Caco-2 (cell line): ENCODE measurements around the gene APOBEC3C. TPM values are rescaled to one million over a fixed set of nuclear protein-coding genes. Genes with fewer than 3 reads are reported as not detected.
A peak's percentile ranks its signal among the peaks of the same experiment; 100 is the strongest.

Source experiments
- BruUV-seq: library from RNA; stranded (reverse); fragments of 400-500 nt; replicated peaks from 2 replicates; lab custom pipeline; 2021; lab: Mats Ljungman, UMichigan
- CTCF ChIA-PET: fragments of 300-600 bp; sonication (Branson Sonifier 250); formaldehyde crosslinking; loops from one replicate; lab custom pipeline; 2022; ENCODE audit warnings: antibody characterized with exemption; lab: Charles Lee
- POLR2A ChIA-PET: fragments of 300-600 bp; sonication (Branson Sonifier 250); formaldehyde crosslinking; loops from one replicate; lab custom pipeline; 2022; ENCODE audit warnings: antibody characterized with exemption; lab: Charles Lee
- DNase-seq, 2 experiments: peaks; one replicate each; pipeline versions ENCODE4 v3.0.0 to v3.0.0-alpha.2; 2020 to 2022
- H3K27me3 ChIP-seq: replicated peaks from 2 replicates; pipeline ENCODE4 v1.6.0; 2011; ENCODE audit warnings: low read length; ENCODE audit not compliant: control insufficient read depth, insufficient read depth
- H3K36me3 ChIP-seq: 2 replicates; pipeline ENCODE4 v1.5.1; 2011; ENCODE audit warnings: low read length; ENCODE audit not compliant: control insufficient read depth, insufficient read depth
- H3K4me1 ChIP-seq: fragments of 250-450 bp; sonication (Bioruptor Pico); 2 replicates; pipeline ENCODE4 v1.5.1; 2020; ENCODE audit warnings: mild to moderate bottlenecking
- H3K4me3 ChIP-seq: 2 replicates; pipeline ENCODE4 v1.5.1; 2011; ENCODE audit warnings: low read depth, mild to moderate bottlenecking, control low read depth, low read length
- H3K9me3 ChIP-seq: fragments of 250-450 bp; sonication (Bioruptor Pico); 2 replicates; pipeline ENCODE4 v1.5.1; 2020; ENCODE audit warnings: mild to moderate bottlenecking, moderate library complexity
- H3K27ac Mint-ChIP-seq: one replicate; pipeline ENCODE4 v1.8.0; 2022; ENCODE audit warnings: mixed read lengths; ENCODE audit not compliant: unreplicated experiment
- H3K27me3 Mint-ChIP-seq: one replicate; pipeline ENCODE4 v1.8.0; 2022; ENCODE audit warnings: mixed read lengths; ENCODE audit not compliant: insufficient read depth, unreplicated experiment
- H3K36me3 Mint-ChIP-seq: one replicate; pipeline ENCODE4 v1.8.0; 2022; ENCODE audit warnings: mild to moderate bottlenecking, mixed read lengths; ENCODE audit not compliant: insufficient read depth, unreplicated experiment
- H3K4me1 Mint-ChIP-seq: one replicate; pipeline ENCODE4 v1.8.0; 2022; ENCODE audit warnings: low read depth, mixed read lengths; ENCODE audit not compliant: unreplicated experiment
- H3K4me3 Mint-ChIP-seq: one replicate; pipeline ENCODE4 v1.8.0; 2022; ENCODE audit warnings: mild to moderate bottlenecking, moderate library complexity, mixed read lengths; ENCODE audit not compliant: unreplicated experiment
- H3K9me3 Mint-ChIP-seq: one replicate; pipeline ENCODE4 v1.8.0; 2022; ENCODE audit warnings: mixed read lengths; ENCODE audit not compliant: unreplicated experiment
- intact Hi-C: fragments of 100-400 bp; cut with micrococcal nuclease; formaldehyde crosslinking; loops from one replicate; pipeline ENCODE4 v1.10.0; 2022; ENCODE audit not compliant: unreplicated experiment
- total RNA-seq: library from RNA; stranded (reverse); gene quantifications from 2 replicates; pipeline ENCODE4 v1.2.3, GENCODE V29; 2022
- TF ChIP-seq, protein P1 (sequence below), 2 experiments: fragments of 200-600 bp in 1 of 2; IDR thresholded peaks; 1 replicate in 1 of 2; 2 replicates in 1 of 2; pipeline versions ENCODE4 v1.5.1 to v1.8.0; 2011 to 2022; ENCODE audit warnings: antibody characterized with exemption in 1 of 2, control low read depth in 1 of 2, inconsistent platforms in 1 of 2, low read depth in 1 of 2, low read length in 1 of 2, mild to moderate bottlenecking in 1 of 2, moderate library complexity in 1 of 2; ENCODE audit not compliant: insufficient read depth in 1 of 2, severe bottlenecking in 1 of 2, unreplicated experiment in 1 of 2

The APOBEC3C gene
- total RNA-seq, 1 experiment from 2014 or later, result 25.1 TPM

DNA sequence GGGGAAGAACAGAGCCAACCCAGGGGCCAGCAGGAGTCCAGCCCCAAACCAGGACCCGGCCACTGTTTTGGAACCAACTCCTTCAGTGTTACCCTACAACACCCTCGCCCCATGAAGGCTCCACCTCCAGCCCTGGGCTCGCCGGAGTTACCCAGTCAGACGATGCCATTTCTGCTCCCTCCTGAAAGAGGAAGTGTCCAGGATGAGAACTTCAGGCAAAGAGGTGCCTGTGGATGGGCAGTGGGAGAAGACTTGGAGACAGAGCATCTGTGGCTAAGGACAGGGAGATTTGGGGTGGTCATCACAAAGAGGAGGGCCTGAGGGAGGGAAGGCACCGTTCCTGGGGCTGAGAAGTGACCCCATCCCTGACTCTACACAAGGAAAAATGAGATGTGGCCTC is 18.0 kb upstream of the APOBEC3C start:
- H3K36me3 Mint-ChIP-seq, result no peaks in the 10 kb centered on the region
- Histone ChIP-seq H3K36me3 (no peaks in the 10 kb centered on the region), H3K4me1 (no peaks in the 10 kb centered on the region), H3K9me3 (no peaks in the 10 kb centered on the region), H3K27me3 (no peaks in the 10 kb centered on the region), H3K4me3 (no peak overlapping the region)
- no TSS peak for BruUV-seq
- CTCF ChIA-PET, result no interaction called here
- no peak overlapping the region for H3K4me3 Mint-ChIP-seq
- POLR2A ChIA-PET, result no interaction called here
- intact Hi-C loops, result no loop called here
- H3K4me1 Mint-ChIP-seq, result no peaks in the 10 kb centered on the region
- H3K27me3 Mint-ChIP-seq, result no peaks in the 10 kb centered on the region
- TF ChIP-seq, protein P1, sequence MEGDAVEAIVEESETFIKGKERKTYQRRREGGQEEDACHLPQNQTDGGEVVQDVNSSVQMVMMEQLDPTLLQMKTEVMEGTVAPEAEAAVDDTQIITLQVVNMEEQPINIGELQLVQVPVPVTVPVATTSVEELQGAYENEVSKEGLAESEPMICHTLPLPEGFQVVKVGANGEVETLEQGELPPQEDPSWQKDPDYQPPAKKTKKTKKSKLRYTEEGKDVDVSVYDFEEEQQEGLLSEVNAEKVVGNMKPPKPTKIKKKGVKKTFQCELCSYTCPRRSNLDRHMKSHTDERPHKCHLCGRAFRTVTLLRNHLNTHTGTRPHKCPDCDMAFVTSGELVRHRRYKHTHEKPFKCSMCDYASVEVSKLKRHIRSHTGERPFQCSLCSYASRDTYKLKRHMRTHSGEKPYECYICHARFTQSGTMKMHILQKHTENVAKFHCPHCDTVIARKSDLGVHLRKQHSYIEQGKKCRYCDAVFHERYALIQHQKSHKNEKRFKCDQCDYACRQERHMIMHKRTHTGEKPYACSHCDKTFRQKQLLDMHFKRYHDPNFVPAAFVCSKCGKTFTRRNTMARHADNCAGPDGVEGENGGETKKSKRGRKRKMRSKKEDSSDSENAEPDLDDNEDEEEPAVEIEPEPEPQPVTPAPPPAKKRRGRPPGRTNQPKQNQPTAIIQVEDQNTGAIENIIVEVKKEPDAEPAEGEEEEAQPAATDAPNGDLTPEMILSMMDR (IDR thresholded peaks at IDR 0.05; ENCODE audit: insufficient read depth in 1 of 2, low read depth in 1 of 2, low read length in 1 of 2, severe bottlenecking in 1 of 2, unreplicated experiment in 1 of 2), result no peak
- peaks cover 18% of the 10 kb centered on the region for H3K9me3 Mint-ChIP-seq
- H3K27ac Mint-ChIP-seq, result no peak overlapping the region
- DNase-seq, result no peak

DNA sequence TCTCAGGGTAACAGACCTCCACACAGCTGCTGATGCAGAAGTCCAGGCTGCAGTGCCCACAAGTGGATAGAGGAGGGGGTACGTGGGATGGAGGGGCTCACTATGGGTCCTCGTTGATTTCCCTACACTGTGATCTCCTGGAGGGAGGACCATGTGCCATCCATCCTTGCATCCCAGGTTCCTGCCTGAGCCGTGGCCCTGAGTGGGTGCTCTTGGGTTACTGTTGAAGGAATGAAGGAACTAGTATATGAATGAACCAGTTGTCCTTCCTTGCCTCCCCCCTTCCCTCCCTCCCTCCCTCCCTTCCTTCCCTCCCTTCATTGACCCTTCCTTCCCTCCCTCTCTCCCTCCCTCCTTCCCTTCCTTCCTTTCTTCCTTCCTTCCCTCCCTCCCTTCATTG is 16.5 kb upstream of the APOBEC3C start:
- Histone ChIP-seq H3K4me1 (no peaks in the 10 kb centered on the region), H3K27me3 (no peaks in the 10 kb centered on the region), H3K9me3 (no peaks in the 10 kb centered on the region), H3K36me3 (no peaks in the 10 kb centered on the region), H3K4me3 (no peak overlapping the region)
- no peak for DNase-seq
- TF ChIP-seq, protein P1 (IDR thresholded peaks at IDR 0.05; ENCODE audit: insufficient read depth in 1 of 2, low read depth in 1 of 2, low read length in 1 of 2, severe bottlenecking in 1 of 2, unreplicated experiment in 1 of 2), result no peak
- Mint-ChIP-seq H3K4me3 (no peak overlapping the region), H3K4me1 (no peaks in the 10 kb centered on the region), H3K27ac (no peak overlapping the region), H3K36me3 (no peaks in the 10 kb centered on the region), H3K9me3 (peaks cover 18% of the 10 kb centered on the region), H3K27me3 (no peaks in the 10 kb centered on the region)
- no TSS peak for BruUV-seq
- CTCF ChIA-PET, result no interaction called here
- intact Hi-C loops, result no loop called here
- POLR2A ChIA-PET, result no interaction called here

DNA sequence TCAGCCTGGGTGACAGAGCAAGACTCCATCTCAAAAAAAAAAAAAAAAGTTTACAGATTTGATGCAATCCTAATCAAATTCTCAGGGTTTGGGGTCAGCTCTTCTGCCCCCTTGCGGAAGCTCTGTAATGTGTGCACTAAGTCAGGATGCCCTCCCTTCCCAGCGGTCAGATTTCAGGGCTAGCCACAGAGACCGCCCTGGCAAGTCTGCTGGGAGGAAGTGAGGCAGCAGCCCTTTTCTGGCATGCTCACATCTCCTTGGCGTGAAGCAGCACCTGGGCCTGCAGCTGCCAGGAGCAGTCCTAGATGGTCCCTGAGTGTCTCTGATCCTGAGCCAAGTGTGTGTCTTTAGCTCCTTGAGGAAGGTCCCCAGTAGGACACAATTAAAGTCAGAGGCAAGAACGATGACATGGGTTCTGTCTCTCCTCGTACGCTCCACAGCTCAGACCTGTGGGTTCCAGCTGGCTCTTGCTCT is 10.9 kb upstream of the APOBEC3C start:
- TF ChIP-seq, protein P1 (IDR thresholded peaks at IDR 0.05; ENCODE audit: insufficient read depth in 1 of 2, low read depth in 1 of 2, low read length in 1 of 2, severe bottlenecking in 1 of 2, unreplicated experiment in 1 of 2), result peak in 1 of 2 experiments; percentile 71
- Mint-ChIP-seq H3K36me3 (no peaks in the 10 kb centered on the region), H3K27ac (no peak overlapping the region), H3K9me3 (peaks cover 12% of the 10 kb centered on the region), H3K4me3 (no peak overlapping the region), H3K27me3 (no peaks in the 10 kb centered on the region), H3K4me1 (no peaks in the 10 kb centered on the region)
- BruUV-seq, result no TSS peak
- Histone ChIP-seq H3K9me3 (no peaks in the 10 kb centered on the region), H3K27me3 (no peaks in the 10 kb centered on the region; the same call in 1 of the 2 replicates), H3K4me3 (no peak overlapping the region), H3K4me1 (peaks cover 5% of the 10 kb centered on the region; the same call in 1 of the 2 replicates), H3K36me3 (no peaks in the 10 kb centered on the region)
- ChIA-PET CTCF (interaction anchor here (0.5 to 2.0 kb wide), 10 partner anchors 15 to 277 kb away, joined by 3 to 23 read pairs (median 3); partner anchors contain the start of gene APOBEC3B), POLR2A (interaction anchor here (0.6 kb wide), 1 partner anchor 55 kb away, joined by 4 read pairs; no protein-coding TSS in a partner anchor)
- DNase-seq, result peak; percentile 70 to 71
- intact Hi-C loops, result loop anchor here (1.0 kb wide), 2 partner anchors 22 to 133 kb away; no protein-coding TSS in a partner anchor
